ENCODE data around the gene EIF2D.

Gene EIF2D

DNA sequence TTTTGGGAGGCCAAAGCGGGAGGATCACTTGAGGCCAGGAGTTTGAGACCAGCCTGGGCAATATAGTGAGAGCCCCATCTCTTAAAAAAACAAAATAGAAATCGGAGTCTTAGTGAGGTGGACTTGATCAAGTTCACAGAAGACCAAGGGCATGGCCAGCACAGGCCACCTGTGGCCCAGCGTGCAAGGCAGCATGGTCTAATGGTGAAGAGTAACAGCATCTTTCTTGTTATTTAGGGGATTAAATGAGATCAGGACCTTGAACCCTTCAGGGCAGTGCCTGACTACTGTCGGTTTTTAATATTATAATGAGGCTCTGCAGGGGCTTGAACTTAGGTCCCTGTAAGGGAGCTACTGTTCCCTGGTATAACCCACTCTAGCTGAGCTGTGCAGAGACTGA is 38.5 kb downstream of the EIF2D start:
- no peaks in the 10 kb centered on the region for H3K27me3 ChIP-seq (ENCODE audit: low read length)
- no peak overlapping the region for H3K4me3 ChIP-seq (ENCODE audit: insufficient read depth, low read length, poor library complexity, severe bottlenecking)
- peaks cover 36% of the 10 kb centered on the region for H3K79me2 ChIP-seq (ENCODE audit: insufficient read depth, low read length)
- no peaks in the 10 kb centered on the region for H3K9me2 ChIP-seq (replicated peaks; ENCODE audit: insufficient read depth, low read length)
- no peak overlapping the region for H2AFZ ChIP-seq (ENCODE audit: low read depth, low read length, severe bottlenecking)
- H4K20me1 ChIP-seq (ENCODE audit: low read depth, low read length): no peaks in the 10 kb centered on the region; the same call in 1 of the 2 replicates
- H3K9ac ChIP-seq (ENCODE audit: low read length): no peak overlapping the region
- no peaks in the 10 kb centered on the region for H3K9me3 ChIP-seq (ENCODE audit: insufficient read depth, low read length)
- H3K36me3 ChIP-seq (ENCODE audit: low read length): no peaks in the 10 kb centered on the region
- no peaks in the 10 kb centered on the region for H3F3A ChIP-seq (ENCODE audit: insufficient read depth)
- no peak overlapping the region for H3K27ac ChIP-seq (ENCODE audit: low read depth, low read length)
- no peak overlapping the region for H3K4me2 ChIP-seq (ENCODE audit: low read depth, low read length, poor library complexity, severe bottlenecking)
- no peak for TF ChIP-seq EZH2phosphoT487 (conservative IDR thresholded peaks at IDR 0.05; ENCODE audit: low read length)
- TF ChIP-seq CTCF (IDR thresholded peaks at IDR 0.05; ENCODE audit: insufficient read depth, low read length, poor library complexity, severe bottlenecking): no peak

DNA sequence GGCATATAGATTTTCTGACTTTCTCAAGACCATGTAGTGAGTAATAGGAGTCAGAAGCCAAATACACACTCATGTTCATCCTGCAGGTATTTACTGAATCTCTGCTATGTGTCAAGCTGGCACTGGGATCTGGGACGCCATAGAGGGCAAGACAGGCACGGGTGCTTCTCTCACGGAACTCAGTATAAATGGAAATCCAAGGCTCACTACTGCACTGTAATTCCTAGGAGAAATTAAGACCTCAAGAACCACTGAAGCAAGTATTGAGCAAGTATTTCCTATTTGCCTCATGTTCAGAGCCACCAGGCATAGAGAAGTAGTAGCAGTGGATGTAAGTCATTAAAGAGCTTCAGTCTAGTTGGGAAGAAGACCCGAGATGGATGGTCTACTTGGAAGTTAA is 38.9 kb downstream of the EIF2D start:
- no peak overlapping the region for H3K27ac ChIP-seq (ENCODE audit: low read depth, low read length)
- H3K36me3 ChIP-seq (ENCODE audit: low read length): no peaks in the 10 kb centered on the region
- H2AFZ ChIP-seq (ENCODE audit: low read depth, low read length, severe bottlenecking): no peak overlapping the region
- peaks cover 32% of the 10 kb centered on the region for H3K79me2 ChIP-seq (ENCODE audit: insufficient read depth, low read length)
- no peaks in the 10 kb centered on the region; the same call in 1 of the 2 replicates for H4K20me1 ChIP-seq (ENCODE audit: low read depth, low read length)
- H3K4me3 ChIP-seq (ENCODE audit: insufficient read depth, low read length, poor library complexity, severe bottlenecking): no peak overlapping the region
- no peaks in the 10 kb centered on the region for H3F3A ChIP-seq (ENCODE audit: insufficient read depth)
- no peaks in the 10 kb centered on the region for H3K9me2 ChIP-seq (replicated peaks; ENCODE audit: insufficient read depth, low read length)
- no peak overlapping the region for H3K9ac ChIP-seq (ENCODE audit: low read length)
- no peak overlapping the region for H3K4me2 ChIP-seq (ENCODE audit: low read depth, low read length, poor library complexity, severe bottlenecking)
- no peaks in the 10 kb centered on the region for H3K9me3 ChIP-seq (ENCODE audit: insufficient read depth, low read length)
- TF ChIP-seq CTCF (IDR thresholded peaks at IDR 0.05; ENCODE audit: insufficient read depth, low read length, poor library complexity, severe bottlenecking) (no peak), EZH2phosphoT487 (conservative IDR thresholded peaks at IDR 0.05; ENCODE audit: low read length) (no peak)
- H3K27me3 ChIP-seq (ENCODE audit: low read length): no peaks in the 10 kb centered on the region

- no peaks in the 10 kb centered on the region; the same call in 1 of the 2 replicates for H4K20me1 ChIP-seq (ENCODE audit: low read depth, low read length)
- H3K9ac ChIP-seq (ENCODE audit: low read length): no peak overlapping the region
- no peaks in the 10 kb centered on the region for H3K36me3 ChIP-seq (ENCODE audit: low read length)
These were observed 39.4 kb downstream of the EIF2D start for GRCh38 chr1:206572835-206573234.

More at GRCh38 chr1:206572835-206573234, 39.4 kb downstream of the EIF2D start:
- H3K4me3 ChIP-seq (ENCODE audit: insufficient read depth, low read length, poor library complexity, severe bottlenecking): no peak overlapping the region
- peaks cover 32% of the 10 kb centered on the region for H3K79me2 ChIP-seq (ENCODE audit: insufficient read depth, low read length)
- no peak overlapping the region for H3K4me2 ChIP-seq (ENCODE audit: low read depth, low read length, poor library complexity, severe bottlenecking)
- no peaks in the 10 kb centered on the region for H3K9me3 ChIP-seq (ENCODE audit: insufficient read depth, low read length)
- TF ChIP-seq CTCF (IDR thresholded peaks at IDR 0.05; ENCODE audit: insufficient read depth, low read length, poor library complexity, severe bottlenecking) (no peak), EZH2phosphoT487 (conservative IDR thresholded peaks at IDR 0.05; ENCODE audit: low read length) (no peak)
- no peaks in the 10 kb centered on the region for H3K27me3 ChIP-seq (ENCODE audit: low read length)
- no peak overlapping the region for H2AFZ ChIP-seq (ENCODE audit: low read depth, low read length, severe bottlenecking)
- H3K9me2 ChIP-seq (replicated peaks; ENCODE audit: insufficient read depth, low read length): no peaks in the 10 kb centered on the region
- no peaks in the 10 kb centered on the region for H3F3A ChIP-seq (ENCODE audit: insufficient read depth)
- H3K27ac ChIP-seq (ENCODE audit: low read depth, low read length): no peak overlapping the region

Measured in SU-DHL-6 (cell line).